H9 (cell line): ENCODE data around the gene C10orf143. TPM values are rescaled to one million over a fixed set of nuclear protein-coding genes. Genes with fewer than 3 reads are reported as not detected.

Experiments used
- DNase-seq: peaks from one replicate; pipeline ENCODE4 v3.0.0-alpha.2; 2017
- H2AFZ ChIP-seq: one replicate; pipeline ENCODE4 v1.6.1; 2013; ENCODE audit warnings: mild to moderate bottlenecking, low read length, control low read depth, moderate library complexity
- H2AK5ac ChIP-seq: 2 replicates; pipeline ENCODE4 v1.6.1; 2013; ENCODE audit warnings: low read length, control low read depth, mixed read lengths; ENCODE audit not compliant: insufficient read length
- H2BK120ac ChIP-seq: one replicate; pipeline ENCODE4 v1.6.1; 2013; ENCODE audit warnings: low read depth, mild to moderate bottlenecking, low read length, control low read depth, inconsistent platforms; ENCODE audit not compliant: poor library complexity, severe bottlenecking
- H2BK12ac ChIP-seq: 2 replicates; pipeline ENCODE4 v1.6.1; 2013; ENCODE audit warnings: low read length, control low read depth, mixed read lengths, low read depth; ENCODE audit not compliant: insufficient read length
- H2BK15ac ChIP-seq: 2 replicates; pipeline ENCODE4 v1.6.1; 2013; ENCODE audit warnings: low read depth, low read length, control low read depth
- H2BK20ac ChIP-seq: one replicate; pipeline ENCODE4 v1.6.1; 2013; ENCODE audit warnings: low read depth, mild to moderate bottlenecking, low read length, control low read depth, inconsistent platforms; ENCODE audit not compliant: poor library complexity, severe bottlenecking
- H2BK5ac ChIP-seq: 2 replicates; pipeline ENCODE4 v1.6.1; 2013; ENCODE audit warnings: low read length, control low read depth, mixed read lengths; ENCODE audit not compliant: insufficient read length
- H3K14ac ChIP-seq: 2 replicates; pipeline ENCODE4 v1.6.1; 2013; ENCODE audit warnings: low read length, control low read depth; ENCODE audit not compliant: insufficient read depth
- H3K18ac ChIP-seq: 2 replicates; pipeline ENCODE4 v1.6.1; 2013; ENCODE audit warnings: low read depth, mild to moderate bottlenecking, mixed read lengths, low read length, control low read depth; ENCODE audit not compliant: insufficient read length
- H3K23ac ChIP-seq: 2 replicates; pipeline ENCODE4 v1.6.1; 2013; ENCODE audit warnings: low read length, control low read depth, mixed read lengths, low read depth; ENCODE audit not compliant: insufficient read length
- H3K23me2 ChIP-seq: 2 replicates; pipeline ENCODE4 v1.6.1; 2013; ENCODE audit warnings: low read depth, mild to moderate bottlenecking, mixed read lengths, low read length, control low read depth; ENCODE audit not compliant: insufficient read length, poor library complexity, severe bottlenecking
- H3K27ac ChIP-seq: 2 replicates; pipeline ENCODE4 v1.5.1; 2013; ENCODE audit warnings: low read length, control low read depth, mixed read lengths, low read depth; ENCODE audit not compliant: insufficient read length
- H3K27me3 ChIP-seq: 2 replicates; pipeline ENCODE4 v1.6.1; 2013; ENCODE audit warnings: low read length, control low read depth, inconsistent platforms; ENCODE audit not compliant: insufficient read depth
- H3K4ac ChIP-seq: 2 replicates; pipeline ENCODE4 v1.6.1; 2013; ENCODE audit warnings: low read depth, mild to moderate bottlenecking, control low read depth, inconsistent platforms, low read length, moderate library complexity
- H3K4me1 ChIP-seq: 2 replicates; pipeline ENCODE4 v1.6.1; 2013; ENCODE audit warnings: low read length, control low read depth, inconsistent platforms; ENCODE audit not compliant: insufficient read depth
- H3K4me2 ChIP-seq: 2 replicates; pipeline ENCODE4 v1.6.1; 2013; ENCODE audit warnings: low read length, control low read depth, mixed read lengths; ENCODE audit not compliant: insufficient read length, insufficient read depth
- H3K56ac ChIP-seq: 2 replicates; pipeline ENCODE4 v1.6.1; 2013; ENCODE audit warnings: low read depth, mild to moderate bottlenecking, mixed read lengths, low read length, control low read depth; ENCODE audit not compliant: insufficient read length
- H3K79me1 ChIP-seq: 2 replicates; pipeline ENCODE4 v1.6.1; 2013; ENCODE audit warnings: low read depth, mild to moderate bottlenecking, moderate library complexity, low read length, control low read depth, inconsistent platforms; ENCODE audit not compliant: insufficient read depth, poor library complexity, severe bottlenecking
- H3K79me2 ChIP-seq: 2 replicates; pipeline ENCODE4 v1.6.1; 2013; ENCODE audit warnings: low read length, control low read depth, inconsistent platforms; ENCODE audit not compliant: insufficient read depth
- H3K9ac ChIP-seq: 2 replicates; pipeline ENCODE4 v1.6.1; 2013; ENCODE audit warnings: low read length, control low read depth, mixed read lengths; ENCODE audit not compliant: insufficient read length; ENCODE audit errors: extremely low read depth
- H3K9me3 ChIP-seq: one replicate; pipeline ENCODE4 v1.6.1; 2013; ENCODE audit warnings: low read depth, low read length, inconsistent platforms; ENCODE audit not compliant: control insufficient read depth
- H3T11ph ChIP-seq: one replicate; pipeline ENCODE4 v1.6.1; 2013; ENCODE audit warnings: mild to moderate bottlenecking, low read length, control low read depth, inconsistent platforms
- H4K20me1 ChIP-seq: one replicate; pipeline ENCODE4 v1.6.1; 2013; ENCODE audit not compliant: control insufficient read depth, insufficient read length, insufficient read depth
- H4K5ac ChIP-seq: 2 replicates; pipeline ENCODE4 v1.6.1; 2013; ENCODE audit warnings: low read depth, mild to moderate bottlenecking, mixed read lengths, low read length, control low read depth; ENCODE audit not compliant: insufficient read length
- H4K8ac ChIP-seq: replicated peaks from 2 replicates; pipeline ENCODE4 v1.6.1; 2013; ENCODE audit warnings: low read length, control low read depth, mixed read lengths, low read depth; ENCODE audit not compliant: insufficient read length
- H4K91ac ChIP-seq: 2 replicates; pipeline ENCODE4 v1.6.1; 2013; ENCODE audit warnings: low read depth, mild to moderate bottlenecking, moderate library complexity, mixed read lengths, low read length, control low read depth; ENCODE audit not compliant: insufficient read length
- H3K27ac Mint-ChIP-seq, 3 experiments: 2 replicates in 2 of 3; 3 replicates in 1 of 3; pipeline ENCODE4 v1.8.0; 2020 to 2021; ENCODE audit warnings: mixed read lengths in 3 of 3, mild to moderate bottlenecking in 1 of 3, moderate library complexity in 1 of 3
- H3K27me3 Mint-ChIP-seq: 2 replicates; pipeline ENCODE4 v1.8.0; 2021; ENCODE audit warnings: low read depth, mild to moderate bottlenecking, moderate library complexity, mixed read lengths
- H3K36me3 Mint-ChIP-seq, 3 experiments: 2 replicates in 2 of 3; 3 replicates in 1 of 3; pipeline ENCODE4 v1.8.0; 2020 to 2021; ENCODE audit warnings: low read depth in 3 of 3, mixed read lengths in 3 of 3; ENCODE audit not compliant: insufficient read depth in 1 of 3
- H3K4me1 Mint-ChIP-seq, 2 experiments: 2 replicates each; pipeline ENCODE4 v1.8.0; 2020; ENCODE audit warnings: mixed read lengths in 2 of 2
- H3K4me3 Mint-ChIP-seq, 2 experiments: 2 replicates in 1 of 2; 3 replicates in 1 of 2; pipeline ENCODE4 v1.8.0; 2020 to 2021; ENCODE audit warnings: mild to moderate bottlenecking in 2 of 2, mixed read lengths in 2 of 2, moderate library complexity in 1 of 2
- H3K9me3 Mint-ChIP-seq, 2 experiments: 2 replicates in 1 of 2; 3 replicates in 1 of 2; pipeline ENCODE4 v1.8.0; 2020; ENCODE audit warnings: mild to moderate bottlenecking in 2 of 2, mixed read lengths in 2 of 2, moderate library complexity in 1 of 2
- WGBS: extraction: QIAGEN DNeasy Blood & Tissue Kit; methylation state at CpG from one replicate; pipeline ENCODE4 v1.1.7; 2013; ENCODE audit warnings: missing lambda C conversion rate, low lambda C conversion rate, mixed read lengths; ENCODE audit not compliant: insufficient read length; ENCODE audit errors: extremely low coverage; 5-methylcytosine and 5-hydroxymethylcytosine counted together
- total RNA-seq: library from RNA; stranded (reverse); gene quantifications from 2 replicates; pipeline ENCODE4 v1.2.1, GENCODE V29; 2021
- TF ChIP-seq, protein P1 (sequence below): fragments of 200-600 bp; sonication (generic); conservative IDR thresholded peaks from 3 replicates; pipeline ENCODE4 v1.8.0; 2021; ENCODE audit warnings: antibody characterized with exemption, mild to moderate bottlenecking

Gene C10orf143
- total RNA-seq, 1 experiment from 2014 or later: 0.94 TPM

DNA sequence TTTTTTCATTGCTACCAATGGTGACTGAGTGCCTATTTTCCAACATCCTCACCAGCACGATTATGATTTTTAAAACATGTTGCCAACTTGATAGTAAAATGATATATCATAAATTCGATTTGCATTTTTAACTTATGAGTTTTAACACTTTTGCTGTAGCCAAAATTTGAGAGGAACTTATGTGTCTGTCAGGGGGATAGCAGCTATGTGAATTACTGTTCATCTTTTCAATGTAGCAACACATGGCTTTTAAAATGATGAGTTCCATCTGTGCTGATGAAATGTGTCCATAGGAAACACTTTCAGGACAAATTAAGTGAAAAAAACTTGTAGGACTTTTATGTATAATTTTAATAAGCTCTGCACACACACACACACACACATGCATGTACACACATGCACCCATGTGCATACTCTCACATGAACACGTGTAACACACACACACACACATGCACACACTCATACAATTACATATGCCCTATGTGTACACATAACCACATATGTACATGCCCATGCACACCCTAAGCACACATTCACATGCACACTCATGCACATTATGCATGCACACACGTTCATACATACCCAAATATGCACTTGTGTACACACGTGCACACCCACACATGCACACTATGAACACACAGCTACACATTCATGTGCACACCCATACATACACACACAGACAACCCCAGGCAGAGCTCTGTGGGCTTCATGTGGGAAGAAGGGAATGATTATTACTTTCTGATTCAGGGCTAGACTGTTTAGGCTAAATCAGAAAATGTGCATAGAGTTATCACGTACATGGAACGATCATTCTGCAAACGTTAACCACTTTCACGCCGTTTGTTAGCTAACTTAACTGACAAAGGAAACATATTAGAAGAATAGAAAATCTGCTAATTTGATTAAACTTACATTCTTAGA, 68.9 kb downstream of the C10orf143 start:
- Histone ChIP-seq H3K14ac (no peak overlapping the region), H3K9ac (no peak overlapping the region), H2AFZ (no peak overlapping the region), H2BK15ac (no peak overlapping the region), H2BK12ac (no peak overlapping the region), H3K23ac (no peak overlapping the region), H3K18ac (no peak overlapping the region), H4K20me1 (peaks cover 2% of the 10 kb centered on the region), H4K91ac (no peak overlapping the region), H2BK20ac (no peak overlapping the region), H3K4me1 (no peaks in the 10 kb centered on the region; the same call in 1 of the 2 replicates), H3K56ac (no peak overlapping the region), H3K9me3 (no peaks in the 10 kb centered on the region), H3K27me3 (no peaks in the 10 kb centered on the region), H3K4ac (no peak overlapping the region), H3K79me2 (no peaks in the 10 kb centered on the region), H3K23me2 (no peaks in the 10 kb centered on the region), H3T11ph (no peak overlapping the region), H3K79me1 (no peaks in the 10 kb centered on the region), H2BK120ac (no peak overlapping the region), H2BK5ac (no peak overlapping the region), H3K4me2 (no peak overlapping the region), H4K5ac (no peak overlapping the region), H2AK5ac (no peak overlapping the region), H3K27ac (no peak overlapping the region), H4K8ac (no peak overlapping the region)
- Mint-ChIP-seq H3K27ac (no peak overlapping the region), H3K9me3 (no peaks in the 10 kb centered on the region), H3K4me1 (peaks cover 14 to 22% of the 10 kb centered on the region in 2 experiments), H3K4me3 (no peak overlapping the region), H3K36me3 (no peaks in the 10 kb centered on the region), H3K27me3 (peaks cover 16% of the 10 kb centered on the region)
- no peak for DNase-seq
- TF ChIP-seq, protein P1, sequence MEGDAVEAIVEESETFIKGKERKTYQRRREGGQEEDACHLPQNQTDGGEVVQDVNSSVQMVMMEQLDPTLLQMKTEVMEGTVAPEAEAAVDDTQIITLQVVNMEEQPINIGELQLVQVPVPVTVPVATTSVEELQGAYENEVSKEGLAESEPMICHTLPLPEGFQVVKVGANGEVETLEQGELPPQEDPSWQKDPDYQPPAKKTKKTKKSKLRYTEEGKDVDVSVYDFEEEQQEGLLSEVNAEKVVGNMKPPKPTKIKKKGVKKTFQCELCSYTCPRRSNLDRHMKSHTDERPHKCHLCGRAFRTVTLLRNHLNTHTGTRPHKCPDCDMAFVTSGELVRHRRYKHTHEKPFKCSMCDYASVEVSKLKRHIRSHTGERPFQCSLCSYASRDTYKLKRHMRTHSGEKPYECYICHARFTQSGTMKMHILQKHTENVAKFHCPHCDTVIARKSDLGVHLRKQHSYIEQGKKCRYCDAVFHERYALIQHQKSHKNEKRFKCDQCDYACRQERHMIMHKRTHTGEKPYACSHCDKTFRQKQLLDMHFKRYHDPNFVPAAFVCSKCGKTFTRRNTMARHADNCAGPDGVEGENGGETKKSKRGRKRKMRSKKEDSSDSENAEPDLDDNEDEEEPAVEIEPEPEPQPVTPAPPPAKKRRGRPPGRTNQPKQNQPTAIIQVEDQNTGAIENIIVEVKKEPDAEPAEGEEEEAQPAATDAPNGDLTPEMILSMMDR: no peak
- no CpG with 5 or more reads among the region's 10 CpGs for WGBS
